Measurements from ENCODE around the gene KLHL5. TPM values are rescaled to one million over a fixed set of nuclear protein-coding genes. Genes with fewer than 3 reads are reported as not detected.

Gene KLHL5
- total and polyA plus RNA-seq, 2 of the 4 experiments (the other 2 are of a cell fraction) = 58.8 to 97.7 TPM

DNA sequence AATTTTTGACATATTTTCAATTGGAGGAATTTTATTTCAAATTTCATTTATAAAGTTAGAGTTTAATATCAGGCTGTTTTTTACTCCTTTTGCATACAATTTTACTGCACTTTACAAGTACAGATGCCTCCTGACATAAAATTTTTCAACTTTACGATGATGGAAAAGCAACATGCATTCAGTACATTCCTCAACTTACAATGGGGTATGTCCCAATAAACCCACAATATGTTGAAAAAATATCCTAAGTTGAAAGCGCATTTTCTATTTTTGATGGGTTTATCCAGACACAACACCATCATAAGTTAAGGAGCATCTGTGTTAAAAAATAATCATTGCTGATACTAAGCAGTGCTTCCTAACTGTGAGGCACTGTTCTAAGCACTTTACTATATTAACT is 4.3 kb downstream of the KLHL5 start:
- Histone ChIP-seq H3K9ac (ENCODE audit: low read depth, low read length) (no peak overlapping the region), H3K9me1 (ENCODE audit: insufficient read depth, low read length) (peaks cover 15% of the 10 kb centered on the region), H3K23ac (ENCODE audit: low read depth, low read length) (no peak overlapping the region), H2AK9ac (replicated peaks; ENCODE audit: low read depth, low read length, poor library complexity) (no peak overlapping the region), H3K14ac (replicated peaks; ENCODE audit: low read depth, low read length) (no peak overlapping the region), H4K20me1 (ENCODE audit: insufficient read depth, low read length) (peaks cover 71% of the 10 kb centered on the region), H3K56ac (ENCODE audit: extremely low read depth, insufficient read depth, low read length) (no peak overlapping the region), H2AK5ac (ENCODE audit: low read depth, low read length) (no peak overlapping the region), H3K4me3 (ENCODE audit: insufficient read depth, low read depth, low read length) (no peak overlapping the region), H2BK15ac (ENCODE audit: low read depth, low read length) (no peak overlapping the region), H3K18ac (ENCODE audit: low read depth, low read length) (no peak overlapping the region), H2BK5ac (ENCODE audit: low read depth, low read length, poor library complexity, severe bottlenecking) (no peak overlapping the region), H4K91ac (ENCODE audit: insufficient read depth, low read depth, low read length) (no peak overlapping the region), H3K27ac (ENCODE audit: insufficient read depth, low read length) (no peak overlapping the region), H3K36me3 (ENCODE audit: control insufficient read depth, insufficient read depth, low read length) (peaks cover 4% of the 10 kb centered on the region), H3K27me3 (ENCODE audit: control insufficient read depth, insufficient read depth, low read length) (no peaks in the 10 kb centered on the region), H2BK120ac (ENCODE audit: low read depth, low read length) (no peak overlapping the region), H3K4ac (ENCODE audit: low read depth, low read length) (no peak overlapping the region), H3K79me1 (ENCODE audit: low read depth in 1 of 2, low read length in 2 of 2) (peaks cover 25 to 60% of the 10 kb centered on the region in 2 experiments), H4K8ac (ENCODE audit: low read depth in 2 of 2, low read length in 2 of 2) (no peak overlapping the region), H2AFZ (replicated peaks; ENCODE audit: low read length, poor library complexity) (no peak overlapping the region), H3K9me3 (ENCODE audit: control insufficient read depth, insufficient read depth, low read length) (no peaks in the 10 kb centered on the region), H3K4me1 (ENCODE audit: control insufficient read depth, insufficient read depth, low read length) (peaks cover 5% of the 10 kb centered on the region), H2BK20ac (ENCODE audit: low read depth, low read length) (no peak overlapping the region), H4K5ac (ENCODE audit: low read depth, low read length) (no peak overlapping the region), H3K4me2 (ENCODE audit: low read depth, low read length) (no peak overlapping the region)
- TF ChIP-seq, protein P1, sequence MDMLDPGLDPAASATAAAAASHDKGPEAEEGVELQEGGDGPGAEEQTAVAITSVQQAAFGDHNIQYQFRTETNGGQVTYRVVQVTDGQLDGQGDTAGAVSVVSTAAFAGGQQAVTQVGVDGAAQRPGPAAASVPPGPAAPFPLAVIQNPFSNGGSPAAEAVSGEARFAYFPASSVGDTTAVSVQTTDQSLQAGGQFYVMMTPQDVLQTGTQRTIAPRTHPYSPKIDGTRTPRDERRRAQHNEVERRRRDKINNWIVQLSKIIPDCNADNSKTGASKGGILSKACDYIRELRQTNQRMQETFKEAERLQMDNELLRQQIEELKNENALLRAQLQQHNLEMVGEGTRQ (IDR thresholded peaks at IDR 0.05; ENCODE audit: low read depth, low read length) = no peak
- TF ChIP-seq FOS (IDR thresholded peaks at IDR 0.05; ENCODE audit: low read depth, low read length) = no peak
- TF ChIP-seq MAFK (IDR thresholded peaks at IDR 0.05; ENCODE audit: low read depth, low read length) = no peak
- no peak for TF ChIP-seq POLR2A (IDR thresholded peaks at IDR 0.05; ENCODE audit: low read depth, low read length)
- no peak for TF ChIP-seq NFE2L2 (IDR thresholded peaks at IDR 0.05; ENCODE audit: low read depth, low read length)
- no peak for TF ChIP-seq CEBPB (IDR thresholded peaks at IDR 0.05; ENCODE audit: low read depth, low read length)
- no peak for TF ChIP-seq MAZ (IDR thresholded peaks at IDR 0.05; ENCODE audit: borderline replicate concordance, low read depth, low read length)
- TF ChIP-seq, protein P2, sequence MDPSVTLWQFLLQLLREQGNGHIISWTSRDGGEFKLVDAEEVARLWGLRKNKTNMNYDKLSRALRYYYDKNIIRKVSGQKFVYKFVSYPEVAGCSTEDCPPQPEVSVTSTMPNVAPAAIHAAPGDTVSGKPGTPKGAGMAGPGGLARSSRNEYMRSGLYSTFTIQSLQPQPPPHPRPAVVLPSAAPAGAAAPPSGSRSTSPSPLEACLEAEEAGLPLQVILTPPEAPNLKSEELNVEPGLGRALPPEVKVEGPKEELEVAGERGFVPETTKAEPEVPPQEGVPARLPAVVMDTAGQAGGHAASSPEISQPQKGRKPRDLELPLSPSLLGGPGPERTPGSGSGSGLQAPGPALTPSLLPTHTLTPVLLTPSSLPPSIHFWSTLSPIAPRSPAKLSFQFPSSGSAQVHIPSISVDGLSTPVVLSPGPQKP (IDR thresholded peaks at IDR 0.05; ENCODE audit: borderline replicate concordance, low read depth, low read length) = no peak
- no peak for TF ChIP-seq BHLHE40 (IDR thresholded peaks at IDR 0.05; ENCODE audit: low read depth, low read length)
- TF ChIP-seq RAD21 (IDR thresholded peaks at IDR 0.05; ENCODE audit: low read length) = no peak
- dilution Hi-C loops (cut with HindIII; ENCODE audit: low sequenced_read_pairs, unreplicated experiment) = no loop called here
- intact Hi-C loops (cut with micrococcal nuclease) = no loop called here
- DNase-seq = no peak
- ATAC-seq (ENCODE audit: low read depth) = no peak
- ChIA-PET POLR2A (ENCODE audit: unreplicated experiment) (no interaction called here), CTCF (no interaction called here)
- no CpG with 5 or more reads among the region's 2 CpGs for WGBS, 2 experiments (ENCODE audit: extremely low coverage in 2 of 2, insufficient read length in 1 of 2)
- in situ Hi-C loops (cut with MboI; ENCODE audit: low sequenced_read_pairs) = no loop called here
- BruUV-seq (replicated peaks) = no TSS peak

All from IMR-90 (cell line).